Fibroblast of mammary gland (primary cell): ENCODE data around the gene SAPCD2.
"Not testable (repeated sequence)": the region's sequence is repeated elsewhere in the genome, so short reads cannot be mapped to it uniquely, and the experiment has no call there.

Experiments
- DNase-seq: peaks from one replicate; pipeline ENCODE4 v3.0.0-alpha.2; 2010; ENCODE audit warnings: low read depth
- H3K4me3 ChIP-seq: 2 replicates; pipeline ENCODE4 v1.5.1; 2011; ENCODE audit warnings: low read depth, mild to moderate bottlenecking, low read length, moderate library complexity; ENCODE audit not compliant: control insufficient read depth
- TF ChIP-seq, protein P1 (sequence below): conservative IDR thresholded peaks from 2 replicates; pipeline ENCODE4 v1.5.1; 2011; ENCODE audit warnings: low read depth, low read length, inconsistent platforms; ENCODE audit not compliant: control insufficient read depth, insufficient read depth

The SAPCD2 gene

DNA sequence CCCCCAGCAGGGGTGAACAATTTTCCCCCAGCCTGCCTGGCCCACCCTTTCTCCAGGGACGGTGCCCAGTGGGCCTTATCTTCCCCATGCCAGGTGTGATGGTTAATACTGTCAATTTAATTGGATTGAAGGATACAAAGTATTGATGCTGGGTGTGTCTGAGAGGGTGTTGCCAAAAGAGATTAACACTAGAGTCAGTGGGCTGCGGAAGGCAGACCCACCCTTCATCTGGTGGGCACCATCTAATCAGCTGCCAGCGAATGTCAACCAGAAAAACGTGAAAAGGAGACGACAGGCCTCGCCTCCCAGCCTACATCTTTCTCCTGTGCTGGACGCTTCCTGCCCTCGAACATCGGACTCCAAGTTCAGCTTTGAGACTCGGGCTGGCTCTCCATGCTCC is 32.9 kb downstream of the SAPCD2 start:
- H3K4me3 ChIP-seq = no peak overlapping the region
- TF ChIP-seq, protein P1, sequence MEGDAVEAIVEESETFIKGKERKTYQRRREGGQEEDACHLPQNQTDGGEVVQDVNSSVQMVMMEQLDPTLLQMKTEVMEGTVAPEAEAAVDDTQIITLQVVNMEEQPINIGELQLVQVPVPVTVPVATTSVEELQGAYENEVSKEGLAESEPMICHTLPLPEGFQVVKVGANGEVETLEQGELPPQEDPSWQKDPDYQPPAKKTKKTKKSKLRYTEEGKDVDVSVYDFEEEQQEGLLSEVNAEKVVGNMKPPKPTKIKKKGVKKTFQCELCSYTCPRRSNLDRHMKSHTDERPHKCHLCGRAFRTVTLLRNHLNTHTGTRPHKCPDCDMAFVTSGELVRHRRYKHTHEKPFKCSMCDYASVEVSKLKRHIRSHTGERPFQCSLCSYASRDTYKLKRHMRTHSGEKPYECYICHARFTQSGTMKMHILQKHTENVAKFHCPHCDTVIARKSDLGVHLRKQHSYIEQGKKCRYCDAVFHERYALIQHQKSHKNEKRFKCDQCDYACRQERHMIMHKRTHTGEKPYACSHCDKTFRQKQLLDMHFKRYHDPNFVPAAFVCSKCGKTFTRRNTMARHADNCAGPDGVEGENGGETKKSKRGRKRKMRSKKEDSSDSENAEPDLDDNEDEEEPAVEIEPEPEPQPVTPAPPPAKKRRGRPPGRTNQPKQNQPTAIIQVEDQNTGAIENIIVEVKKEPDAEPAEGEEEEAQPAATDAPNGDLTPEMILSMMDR = no peak
- no peak for DNase-seq

DNA sequence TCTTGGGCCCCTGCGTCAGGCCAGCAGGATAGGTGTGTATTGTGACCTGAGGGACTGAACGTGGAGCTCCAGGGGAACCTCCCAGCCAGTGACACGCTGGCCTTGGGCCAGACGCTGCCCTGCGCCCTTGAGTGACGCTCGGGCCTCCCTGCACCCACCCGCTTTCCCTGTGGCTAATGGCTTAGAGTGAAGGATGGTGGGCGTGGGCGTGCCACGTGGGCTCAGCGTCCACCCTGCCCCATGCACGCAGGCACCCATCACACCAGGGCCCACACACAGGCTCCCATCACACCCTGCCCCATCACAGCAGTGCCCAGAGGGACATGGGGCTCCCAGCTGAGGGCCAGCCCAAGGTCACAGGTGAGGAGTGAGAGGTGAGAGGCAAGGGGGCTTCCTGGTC is 33.3 kb downstream of the SAPCD2 start:
- TF ChIP-seq, protein P1 = no peak
- DNase-seq = no peak
- H3K4me3 ChIP-seq = no peak overlapping the region

DNA sequence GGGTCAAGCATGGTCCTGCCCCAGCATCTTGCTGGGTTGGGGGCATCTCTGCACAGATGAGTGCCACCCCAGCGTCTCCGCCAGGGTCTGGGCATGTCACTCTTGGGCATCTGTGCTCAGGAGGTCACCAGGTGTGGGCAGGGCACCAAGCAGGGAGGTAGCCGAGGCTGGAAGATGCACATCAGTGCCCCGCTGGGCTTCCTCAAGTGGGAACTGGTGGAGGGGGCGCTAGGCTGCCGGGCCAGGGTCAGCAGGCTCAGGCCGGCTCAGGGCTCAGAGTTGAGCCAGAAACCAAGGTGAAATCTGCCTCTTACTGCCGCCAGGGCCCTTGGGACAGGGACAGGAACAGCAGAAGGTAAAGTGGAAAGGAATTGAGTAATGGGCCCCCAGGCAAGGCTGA is 34.4 kb downstream of the SAPCD2 start:
- no peak for DNase-seq
- no peak overlapping the region for H3K4me3 ChIP-seq
- TF ChIP-seq, protein P1 = no peak

DNA sequence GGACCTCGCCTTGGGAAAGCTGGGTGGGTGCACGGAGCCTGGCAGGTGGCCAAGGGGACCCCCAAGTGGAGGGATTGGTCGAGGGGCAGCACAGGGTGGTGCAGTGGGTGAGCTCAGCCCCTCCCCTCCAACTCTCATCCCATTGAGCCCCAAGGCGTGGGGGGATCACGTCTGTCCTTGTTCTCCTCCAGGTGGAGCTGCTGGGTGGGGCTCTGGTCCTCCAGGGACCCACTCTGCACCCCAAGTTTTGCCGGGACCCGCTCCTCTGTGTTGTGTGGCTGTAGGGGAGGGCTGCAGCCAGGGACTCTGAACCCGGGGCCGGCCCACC is 34.9 kb downstream of the SAPCD2 start:
- no peak overlapping the region for H3K4me3 ChIP-seq
- DNase-seq = no peak
- TF ChIP-seq, protein P1 = no peak

DNA sequence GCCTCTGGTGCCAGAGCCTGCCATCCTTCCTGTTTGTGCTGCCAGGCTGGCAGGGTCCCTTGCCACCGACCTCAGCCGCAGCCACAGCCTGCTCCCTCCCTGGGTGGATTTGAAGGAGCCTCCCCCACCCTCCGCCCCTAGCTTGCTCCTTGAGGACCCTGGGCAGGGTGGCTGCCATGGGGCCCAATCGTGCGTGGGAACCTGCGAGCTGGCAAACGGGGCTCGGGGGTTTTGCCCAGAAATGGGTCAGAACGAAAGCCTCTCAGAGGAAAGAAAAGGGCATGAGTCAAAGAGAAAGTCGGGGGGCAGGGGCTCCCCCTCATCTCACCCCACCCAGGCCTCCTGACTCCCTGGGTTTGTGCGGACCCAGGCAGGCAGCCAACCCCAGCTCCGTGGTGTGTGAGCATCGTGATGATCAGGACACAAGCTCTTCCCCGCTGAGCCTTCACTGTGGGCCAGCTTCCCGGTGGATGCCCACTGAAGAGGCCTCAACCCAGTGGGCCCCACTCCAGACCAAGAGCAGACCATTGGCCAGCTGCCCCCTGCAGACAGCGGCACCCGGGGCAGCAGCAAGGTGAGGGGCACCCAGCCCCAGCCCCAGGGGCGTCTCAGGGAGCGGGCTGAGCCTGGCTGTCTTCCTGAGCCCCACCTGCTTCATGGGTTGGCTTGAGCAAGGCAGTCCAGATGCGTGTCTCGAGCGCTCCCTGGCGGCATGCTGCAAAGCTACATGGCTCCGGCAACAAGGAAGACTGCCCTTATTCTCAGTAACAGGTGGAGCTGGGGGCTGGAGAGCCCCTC is 35.4 kb downstream of the SAPCD2 start:
- no peak overlapping the region for H3K4me3 ChIP-seq
- TF ChIP-seq, protein P1 = peak; percentile 89
- DNase-seq = peak; percentile 76

DNA sequence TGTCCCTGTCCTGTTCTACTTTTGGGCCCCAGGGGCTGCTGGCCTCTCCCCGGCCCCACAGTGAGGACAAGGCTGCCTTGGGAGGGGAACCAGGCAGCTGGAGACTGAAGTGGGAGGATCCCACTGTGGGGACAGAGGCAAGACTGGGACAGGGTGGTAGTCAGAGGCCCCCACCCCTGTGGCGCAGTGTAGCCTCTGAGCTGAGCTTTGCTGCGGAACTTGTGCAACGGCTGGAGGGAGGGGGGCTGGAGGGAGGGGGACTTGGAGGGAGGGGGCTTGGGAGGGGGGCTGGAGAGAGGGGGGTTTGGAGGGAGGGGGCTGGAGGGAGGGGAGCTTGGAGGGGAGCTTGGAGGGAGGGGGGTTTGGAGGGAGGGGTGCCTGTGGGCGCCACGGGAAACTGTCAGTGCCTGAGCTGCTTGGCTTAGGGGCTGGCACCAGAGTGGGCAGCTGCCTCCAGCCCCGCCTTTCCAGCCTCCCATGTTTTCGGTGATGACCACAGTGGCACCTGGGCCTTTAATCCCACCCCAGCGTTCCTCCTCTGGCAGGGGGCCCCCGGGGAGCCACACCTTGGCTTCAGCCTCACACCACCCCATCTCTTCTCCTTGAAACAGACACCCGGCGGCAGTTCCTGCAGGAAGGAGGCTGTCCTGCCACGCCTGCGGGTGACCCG is 36.2 kb downstream of the SAPCD2 start:
- no peak for DNase-seq

DNA sequence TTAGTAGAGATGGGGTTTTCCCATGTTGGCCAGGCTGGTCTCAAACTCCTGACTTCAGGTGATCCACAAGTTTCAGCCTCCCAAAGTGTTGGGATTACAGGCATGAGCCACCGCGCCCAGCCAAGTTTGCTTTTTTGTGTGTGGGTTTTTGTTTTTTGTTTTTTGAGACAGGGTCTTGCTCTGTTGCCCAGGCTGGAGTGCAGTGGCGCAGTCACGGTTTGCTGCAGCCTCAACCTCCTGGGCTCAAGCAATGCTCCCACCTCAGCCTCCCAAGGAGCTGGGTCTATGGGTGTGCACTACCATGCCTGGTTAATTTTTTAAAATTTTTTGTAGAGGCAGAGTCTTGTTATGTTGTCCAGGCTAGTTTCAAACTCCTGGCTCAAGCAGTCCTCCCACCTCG is 36.9 kb downstream of the SAPCD2 start:
- not testable (repeated sequence) for H3K4me3 ChIP-seq, DNase-seq

More for the DNA sequence above, 36.2 kb downstream of the SAPCD2 start:
- no peak overlapping the region for H3K4me3 ChIP-seq
- TF ChIP-seq, protein P1 = no peak
